ENCODE results near the gene PPP2R2C. TPM values are rescaled to one million over a fixed set of nuclear protein-coding genes. Genes with fewer than 3 reads are reported as not detected.

PPP2R2C gene
- total RNA-seq, 1 donor: under 0.01 TPM

GRCh38 chr4:6516762-6517161 lies 44.3 kb upstream of the PPP2R2C start:
- Histone ChIP-seq H4K20me1 (ENCODE audit: insufficient read depth, low read length) (no peaks in the 10 kb centered on the region), H3K4me3 (ENCODE audit: insufficient read depth, low read length) (no peak overlapping the region), H3K9me3 (ENCODE audit: low read depth, low read length) (no peaks in the 10 kb centered on the region), H3K27ac (ENCODE audit: low read depth, low read length) (no peak overlapping the region), H3K36me3 (ENCODE audit: insufficient read depth, low read length) (no peaks in the 10 kb centered on the region), H3K4me1 (ENCODE audit: insufficient read depth, low read length) (no peaks in the 10 kb centered on the region), H3K27me3 (ENCODE audit: insufficient read depth, low read length) (no peaks in the 10 kb centered on the region), H3K4me2 (ENCODE audit: insufficient read depth, low read length) (no peak overlapping the region), H2AFZ (ENCODE audit: low read length) (no peak overlapping the region), H3K79me2 (ENCODE audit: insufficient read depth, low read length) (no peaks in the 10 kb centered on the region)
- TF ChIP-seq, protein P1, sequence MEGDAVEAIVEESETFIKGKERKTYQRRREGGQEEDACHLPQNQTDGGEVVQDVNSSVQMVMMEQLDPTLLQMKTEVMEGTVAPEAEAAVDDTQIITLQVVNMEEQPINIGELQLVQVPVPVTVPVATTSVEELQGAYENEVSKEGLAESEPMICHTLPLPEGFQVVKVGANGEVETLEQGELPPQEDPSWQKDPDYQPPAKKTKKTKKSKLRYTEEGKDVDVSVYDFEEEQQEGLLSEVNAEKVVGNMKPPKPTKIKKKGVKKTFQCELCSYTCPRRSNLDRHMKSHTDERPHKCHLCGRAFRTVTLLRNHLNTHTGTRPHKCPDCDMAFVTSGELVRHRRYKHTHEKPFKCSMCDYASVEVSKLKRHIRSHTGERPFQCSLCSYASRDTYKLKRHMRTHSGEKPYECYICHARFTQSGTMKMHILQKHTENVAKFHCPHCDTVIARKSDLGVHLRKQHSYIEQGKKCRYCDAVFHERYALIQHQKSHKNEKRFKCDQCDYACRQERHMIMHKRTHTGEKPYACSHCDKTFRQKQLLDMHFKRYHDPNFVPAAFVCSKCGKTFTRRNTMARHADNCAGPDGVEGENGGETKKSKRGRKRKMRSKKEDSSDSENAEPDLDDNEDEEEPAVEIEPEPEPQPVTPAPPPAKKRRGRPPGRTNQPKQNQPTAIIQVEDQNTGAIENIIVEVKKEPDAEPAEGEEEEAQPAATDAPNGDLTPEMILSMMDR (IDR thresholded peaks at IDR 0.05; ENCODE audit: extremely low read depth, low read depth, low read length): no peak
- no peak for DNase-seq (ENCODE audit: insufficient read length, low spot score, missing footprints)

DNA sequence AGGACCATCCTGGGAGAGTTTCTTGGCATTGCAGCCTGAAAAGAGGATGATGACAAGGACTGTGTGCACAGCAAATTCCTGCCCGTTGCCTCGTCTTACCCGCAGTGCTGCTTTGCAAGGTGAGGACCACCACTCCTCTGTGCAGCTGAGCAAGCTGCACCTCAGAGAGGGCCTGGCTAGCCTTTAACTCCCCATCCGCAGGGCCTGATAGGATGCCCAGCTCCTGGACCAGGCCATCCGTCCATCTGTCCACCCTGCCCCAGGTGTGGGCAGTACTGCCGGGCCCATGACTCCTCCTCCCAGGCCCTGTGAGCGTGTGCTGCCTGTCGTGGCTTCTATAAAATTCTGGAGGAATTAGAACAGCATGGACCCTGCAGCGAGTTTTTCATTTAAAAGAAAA lies 43.9 kb upstream of the PPP2R2C start:
- Histone ChIP-seq H3K36me3 (ENCODE audit: insufficient read depth, low read length) (no peaks in the 10 kb centered on the region), H4K20me1 (ENCODE audit: insufficient read depth, low read length) (no peaks in the 10 kb centered on the region), H3K27me3 (ENCODE audit: insufficient read depth, low read length) (no peaks in the 10 kb centered on the region), H3K4me1 (ENCODE audit: insufficient read depth, low read length) (no peaks in the 10 kb centered on the region), H3K4me2 (ENCODE audit: insufficient read depth, low read length) (no peak overlapping the region), H2AFZ (ENCODE audit: low read length) (no peak overlapping the region), H3K9me3 (ENCODE audit: low read depth, low read length) (no peaks in the 10 kb centered on the region), H3K79me2 (ENCODE audit: insufficient read depth, low read length) (no peaks in the 10 kb centered on the region), H3K27ac (ENCODE audit: low read depth, low read length) (no peak overlapping the region), H3K4me3 (ENCODE audit: insufficient read depth, low read length) (no peak overlapping the region)
- no peak for DNase-seq (ENCODE audit: insufficient read length, low spot score, missing footprints)
- TF ChIP-seq, protein P1 (IDR thresholded peaks at IDR 0.05; ENCODE audit: extremely low read depth, low read depth, low read length): no peak

DNA sequence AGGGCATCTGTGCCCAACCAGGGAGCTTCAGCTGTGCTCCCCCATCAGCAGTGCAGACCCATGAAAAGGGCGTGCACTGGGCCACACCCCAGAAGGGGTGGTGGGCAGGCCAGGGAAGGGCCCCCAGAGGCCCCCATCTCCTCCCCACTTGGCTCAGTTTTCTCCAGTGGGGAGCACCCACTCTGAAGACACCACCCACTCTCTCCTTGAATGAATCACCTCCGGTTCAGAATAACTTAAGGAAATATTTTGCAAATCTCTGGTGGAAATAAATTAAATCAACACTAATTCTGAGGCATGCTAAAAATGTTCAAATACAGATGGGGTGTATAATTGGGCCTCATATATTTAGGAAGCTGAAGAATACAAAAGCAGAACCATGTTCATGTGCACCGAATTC lies 41.3 kb upstream of the PPP2R2C start:
- Histone ChIP-seq H3K4me2 (ENCODE audit: insufficient read depth, low read length) (no peak overlapping the region), H3K9me3 (ENCODE audit: low read depth, low read length) (no peaks in the 10 kb centered on the region), H3K4me1 (ENCODE audit: insufficient read depth, low read length) (no peaks in the 10 kb centered on the region), H3K36me3 (ENCODE audit: insufficient read depth, low read length) (no peaks in the 10 kb centered on the region), H3K4me3 (ENCODE audit: insufficient read depth, low read length) (no peak overlapping the region), H4K20me1 (ENCODE audit: insufficient read depth, low read length) (no peaks in the 10 kb centered on the region), H2AFZ (ENCODE audit: low read length) (no peak overlapping the region), H3K27ac (ENCODE audit: low read depth, low read length) (no peak overlapping the region), H3K79me2 (ENCODE audit: insufficient read depth, low read length) (no peaks in the 10 kb centered on the region), H3K27me3 (ENCODE audit: insufficient read depth, low read length) (no peaks in the 10 kb centered on the region)
- TF ChIP-seq, protein P1 (IDR thresholded peaks at IDR 0.05; ENCODE audit: extremely low read depth, low read depth, low read length): no peak
- DNase-seq (ENCODE audit: insufficient read length, low spot score, missing footprints): no peak

GRCh38 chr4:6509587-6509986 lies 37.2 kb upstream of the PPP2R2C start:
- TF ChIP-seq, protein P1 (IDR thresholded peaks at IDR 0.05; ENCODE audit: extremely low read depth, low read depth, low read length): no peak
- Histone ChIP-seq H3K36me3 (ENCODE audit: insufficient read depth, low read length) (no peaks in the 10 kb centered on the region), H2AFZ (ENCODE audit: low read length) (no peak overlapping the region), H3K79me2 (ENCODE audit: insufficient read depth, low read length) (no peaks in the 10 kb centered on the region), H4K20me1 (ENCODE audit: insufficient read depth, low read length) (no peaks in the 10 kb centered on the region), H3K27ac (ENCODE audit: low read depth, low read length) (no peak overlapping the region), H3K4me1 (ENCODE audit: insufficient read depth, low read length) (no peaks in the 10 kb centered on the region), H3K4me2 (ENCODE audit: insufficient read depth, low read length) (no peak overlapping the region), H3K27me3 (ENCODE audit: insufficient read depth, low read length) (no peaks in the 10 kb centered on the region), H3K4me3 (ENCODE audit: insufficient read depth, low read length) (no peak overlapping the region), H3K9me3 (ENCODE audit: low read depth, low read length) (no peaks in the 10 kb centered on the region)
- DNase-seq (ENCODE audit: insufficient read length, low spot score, missing footprints): no peak

All from osteoblast (primary cell).